ENCODE results near the gene RAB3GAP2.
"Not testable (repeated sequence)": the region's sequence is repeated elsewhere in the genome, so short reads cannot be mapped to it uniquely, and the experiment has no call there.

Gene RAB3GAP2

GRCh38 chr1:220239213-220239612 lies 33.0 kb downstream of the RAB3GAP2 start:
- no peak overlapping the region for H3K27ac Mint-ChIP-seq
- H3K4me1 Mint-ChIP-seq (ENCODE audit: low read depth): peaks cover 57% of the 10 kb centered on the region
- no peak overlapping the region for H3K4me3 Mint-ChIP-seq
- H3K27me3 Mint-ChIP-seq: no peaks in the 10 kb centered on the region
- peaks cover 3% of the 10 kb centered on the region for H3K9me3 Mint-ChIP-seq
- H3K36me3 Mint-ChIP-seq (ENCODE audit: low read depth): peaks cover 42% of the 10 kb centered on the region

- H3K27me3 Mint-ChIP-seq, H3K27ac Mint-ChIP-seq, H3K4me3 Mint-ChIP-seq, H3K9me3 Mint-ChIP-seq: not testable (repeated sequence)
- Mint-ChIP-seq H3K4me1 (ENCODE audit: low read depth) (peaks cover 35% of the 10 kb centered on the region), H3K36me3 (ENCODE audit: low read depth) (peaks cover 44% of the 10 kb centered on the region)
Observed at GRCh38 chr1:220236278-220236677, 36.0 kb downstream of the RAB3GAP2 start.

- peaks cover 49% of the 10 kb centered on the region for H3K36me3 Mint-ChIP-seq (ENCODE audit: low read depth)
- H3K9me3 Mint-ChIP-seq: no peaks in the 10 kb centered on the region
- H3K4me3 Mint-ChIP-seq: no peak overlapping the region
- H3K27ac Mint-ChIP-seq: no peak overlapping the region
- H3K27me3 Mint-ChIP-seq: no peaks in the 10 kb centered on the region
- H3K4me1 Mint-ChIP-seq (ENCODE audit: low read depth): peaks cover 35% of the 10 kb centered on the region
Observed at GRCh38 chr1:220235462-220235861, 36.8 kb downstream of the RAB3GAP2 start.

GRCh38 chr1:220233927-220234326 lies 38.3 kb downstream of the RAB3GAP2 start:
- H3K4me1 Mint-ChIP-seq (ENCODE audit: low read depth): peaks cover 26% of the 10 kb centered on the region
- H3K36me3 Mint-ChIP-seq (ENCODE audit: low read depth): peaks cover 54% of the 10 kb centered on the region
- no peaks in the 10 kb centered on the region for H3K27me3 Mint-ChIP-seq
- no peak overlapping the region for H3K4me3 Mint-ChIP-seq
- H3K9me3 Mint-ChIP-seq: no peaks in the 10 kb centered on the region
- no peak overlapping the region for H3K27ac Mint-ChIP-seq

- H3K4me3 Mint-ChIP-seq: no peak overlapping the region
- H3K4me1 Mint-ChIP-seq (ENCODE audit: low read depth): peaks cover 35% of the 10 kb centered on the region
- peaks cover 80% of the 10 kb centered on the region for H3K36me3 Mint-ChIP-seq (ENCODE audit: low read depth)
- H3K27ac Mint-ChIP-seq: no peak overlapping the region
- H3K9me3 Mint-ChIP-seq: no peaks in the 10 kb centered on the region
- H3K27me3 Mint-ChIP-seq: no peaks in the 10 kb centered on the region
Observed at GRCh38 chr1:220229771-220230170, 42.5 kb downstream of the RAB3GAP2 start.

- peaks cover 54% of the 10 kb centered on the region for H3K4me1 Mint-ChIP-seq (ENCODE audit: low read depth)
Observed at GRCh38 chr1:220227393-220227792, 44.9 kb downstream of the RAB3GAP2 start.

GRCh38 chr1:220226752-220227151 lies 45.5 kb downstream of the RAB3GAP2 start:
- Mint-ChIP-seq H3K4me3 (no peak overlapping the region), H3K27ac (no peak overlapping the region), H3K36me3 (ENCODE audit: low read depth) (peaks cover 59% of the 10 kb centered on the region), H3K27me3 (no peaks in the 10 kb centered on the region), H3K4me1 (ENCODE audit: low read depth) (peaks cover 57% of the 10 kb centered on the region), H3K9me3 (no peaks in the 10 kb centered on the region)

More at GRCh38 chr1:220227393-220227792, 44.9 kb downstream of the RAB3GAP2 start:
- no peaks in the 10 kb centered on the region for H3K27me3 Mint-ChIP-seq
- no peak overlapping the region for H3K27ac Mint-ChIP-seq
- peaks cover 65% of the 10 kb centered on the region for H3K36me3 Mint-ChIP-seq (ENCODE audit: low read depth)
- no peak overlapping the region for H3K4me3 Mint-ChIP-seq
- H3K9me3 Mint-ChIP-seq: no peaks in the 10 kb centered on the region

- Mint-ChIP-seq H3K27ac (no peak overlapping the region), H3K27me3 (no peaks in the 10 kb centered on the region), H3K4me3 (no peak overlapping the region), H3K4me1 (ENCODE audit: low read depth) (peaks cover 57% of the 10 kb centered on the region), H3K36me3 (ENCODE audit: low read depth) (peaks cover 56% of the 10 kb centered on the region), H3K9me3 (no peaks in the 10 kb centered on the region)
Observed at GRCh38 chr1:220225957-220226356, 46.3 kb downstream of the RAB3GAP2 start.

GRCh38 chr1:220224611-220225124 lies 47.6 kb downstream of the RAB3GAP2 start:
- H3K27me3 Mint-ChIP-seq: no peaks in the 10 kb centered on the region
- H3K4me3 Mint-ChIP-seq: no peak overlapping the region
- H3K4me1 Mint-ChIP-seq (ENCODE audit: low read depth): peaks cover 62% of the 10 kb centered on the region
- no peak overlapping the region for H3K27ac Mint-ChIP-seq
- no peaks in the 10 kb centered on the region for H3K9me3 Mint-ChIP-seq
- peaks cover 54% of the 10 kb centered on the region for H3K36me3 Mint-ChIP-seq (ENCODE audit: low read depth)

GRCh38 chr1:220224033-220224432 lies 48.2 kb downstream of the RAB3GAP2 start:
- Mint-ChIP-seq H3K36me3 (ENCODE audit: low read depth) (peaks cover 49% of the 10 kb centered on the region), H3K4me3 (no peak overlapping the region), H3K4me1 (ENCODE audit: low read depth) (peaks cover 68% of the 10 kb centered on the region), H3K27me3 (no peaks in the 10 kb centered on the region), H3K9me3 (no peaks in the 10 kb centered on the region), H3K27ac (no peak overlapping the region)

GRCh38 chr1:220222939-220223338 lies 49.3 kb downstream of the RAB3GAP2 start:
- Mint-ChIP-seq H3K36me3 (ENCODE audit: low read depth) (peaks cover 38% of the 10 kb centered on the region), H3K9me3 (no peaks in the 10 kb centered on the region), H3K27ac (no peak overlapping the region), H3K4me1 (ENCODE audit: low read depth) (peaks cover 68% of the 10 kb centered on the region), H3K27me3 (no peaks in the 10 kb centered on the region), H3K4me3 (no peak overlapping the region)

- H3K4me3 Mint-ChIP-seq: no peak overlapping the region
- peaks cover 28% of the 10 kb centered on the region for H3K36me3 Mint-ChIP-seq (ENCODE audit: low read depth)
- no peaks in the 10 kb centered on the region for H3K9me3 Mint-ChIP-seq
- H3K4me1 Mint-ChIP-seq (ENCODE audit: low read depth): peaks cover 63% of the 10 kb centered on the region
- no peaks in the 10 kb centered on the region for H3K27me3 Mint-ChIP-seq
- no peak overlapping the region for H3K27ac Mint-ChIP-seq
Observed at GRCh38 chr1:220221670-220222069, 50.6 kb downstream of the RAB3GAP2 start.

- Mint-ChIP-seq H3K4me3 (no peak overlapping the region), H3K9me3 (no peaks in the 10 kb centered on the region), H3K4me1 (ENCODE audit: low read depth) (peaks cover 65% of the 10 kb centered on the region), H3K36me3 (ENCODE audit: low read depth) (peaks cover 25% of the 10 kb centered on the region), H3K27me3 (no peaks in the 10 kb centered on the region), H3K27ac (no peak overlapping the region)
Observed at GRCh38 chr1:220221269-220221668, 51.0 kb downstream of the RAB3GAP2 start.

GRCh38 chr1:220220699-220221040 lies 51.6 kb downstream of the RAB3GAP2 start:
- peak overlapping the region; percentile 9 for H3K27ac Mint-ChIP-seq

GRCh38 chr1:220219865-220220698 lies 52.2 kb downstream of the RAB3GAP2 start:
- peak overlapping the region; percentile 35 for H3K4me3 Mint-ChIP-seq
- H3K36me3 Mint-ChIP-seq (ENCODE audit: low read depth): peaks cover 15% of the 10 kb centered on the region
- H3K27me3 Mint-ChIP-seq: no peaks in the 10 kb centered on the region
- peaks cover 56% of the 10 kb centered on the region for H3K4me1 Mint-ChIP-seq (ENCODE audit: low read depth)
- H3K27ac Mint-ChIP-seq: peak overlapping the region; percentile 67
- no peaks in the 10 kb centered on the region for H3K9me3 Mint-ChIP-seq

More at GRCh38 chr1:220220699-220221040, 51.6 kb downstream of the RAB3GAP2 start:
- not testable (repeated sequence) for H3K9me3 Mint-ChIP-seq, H3K27me3 Mint-ChIP-seq
- H3K36me3 Mint-ChIP-seq (ENCODE audit: low read depth): peaks cover 19% of the 10 kb centered on the region
- peaks cover 62% of the 10 kb centered on the region for H3K4me1 Mint-ChIP-seq (ENCODE audit: low read depth)
- peak overlapping the region; percentile 35 for H3K4me3 Mint-ChIP-seq

GRCh38 chr1:220219136-220219442 lies 53.2 kb downstream of the RAB3GAP2 start:
- Mint-ChIP-seq H3K27ac (peak overlapping the region; percentile 26), H3K9me3 (no peaks in the 10 kb centered on the region), H3K4me3 (no peak overlapping the region), H3K4me1 (ENCODE audit: low read depth) (peaks cover 46% of the 10 kb centered on the region), H3K36me3 (ENCODE audit: low read depth) (peaks cover 15% of the 10 kb centered on the region), H3K27me3 (no peaks in the 10 kb centered on the region)

Measured in stimulated activated naive CD8-positive, alpha-beta T cell treated with anti-CD3 and anti-CD28 coated beads, Interleukin-15, Interleukin-2, amounts not matched to agents 100 ng/mL and 50 ng/mL, for 24 hours (primary cell).